Activated naive CD4-positive, alpha-beta T cell treated with anti-CD3 and anti-CD28 coated beads, Interleukin-2, amount 50 U/mL, for 72 hours (primary cell): ENCODE data around the gene SPINDOC. TPM values are rescaled to one million over a fixed set of nuclear protein-coding genes. Genes with fewer than 3 reads are reported as not detected.

Experiments
- ATAC-seq, 2 donors: fragments of 150-1000 bp; cut with Tn5 transposase; 2 replicates each; pipeline ENCODE4 v1.10.0; 2021; ENCODE audit warnings: mild to moderate bottlenecking in 2 of 2, moderate library complexity in 2 of 2
- DNase-seq, 2 donors: peaks; one replicate each; pipeline ENCODE4 v3.0.0; 2021 to 2022; ENCODE audit warnings: low spot score in 2 of 2
- H3K27ac Mint-ChIP-seq, 2 donors: one replicate each; pipeline ENCODE4 v1.8.0; 2022; ENCODE audit warnings: mild to moderate bottlenecking in 2 of 2, mixed read lengths in 2 of 2
- H3K36me3 Mint-ChIP-seq, 2 donors: one replicate each; pipeline ENCODE4 v1.8.0; 2022; ENCODE audit warnings: mixed read lengths in 2 of 2
- H3K9me3 Mint-ChIP-seq, 2 donors: one replicate each; pipeline ENCODE4 v1.8.0; 2022; ENCODE audit warnings: mixed read lengths in 2 of 2
- total RNA-seq, 2 donors: library from RNA; stranded (reverse); gene quantifications; one replicate each; pipeline ENCODE4 v1.2.3, GENCODE V29; 2022

SPINDOC gene
- total RNA-seq, 2 donors from 2014 or later: 30.8 to 39.0 TPM

DNA sequence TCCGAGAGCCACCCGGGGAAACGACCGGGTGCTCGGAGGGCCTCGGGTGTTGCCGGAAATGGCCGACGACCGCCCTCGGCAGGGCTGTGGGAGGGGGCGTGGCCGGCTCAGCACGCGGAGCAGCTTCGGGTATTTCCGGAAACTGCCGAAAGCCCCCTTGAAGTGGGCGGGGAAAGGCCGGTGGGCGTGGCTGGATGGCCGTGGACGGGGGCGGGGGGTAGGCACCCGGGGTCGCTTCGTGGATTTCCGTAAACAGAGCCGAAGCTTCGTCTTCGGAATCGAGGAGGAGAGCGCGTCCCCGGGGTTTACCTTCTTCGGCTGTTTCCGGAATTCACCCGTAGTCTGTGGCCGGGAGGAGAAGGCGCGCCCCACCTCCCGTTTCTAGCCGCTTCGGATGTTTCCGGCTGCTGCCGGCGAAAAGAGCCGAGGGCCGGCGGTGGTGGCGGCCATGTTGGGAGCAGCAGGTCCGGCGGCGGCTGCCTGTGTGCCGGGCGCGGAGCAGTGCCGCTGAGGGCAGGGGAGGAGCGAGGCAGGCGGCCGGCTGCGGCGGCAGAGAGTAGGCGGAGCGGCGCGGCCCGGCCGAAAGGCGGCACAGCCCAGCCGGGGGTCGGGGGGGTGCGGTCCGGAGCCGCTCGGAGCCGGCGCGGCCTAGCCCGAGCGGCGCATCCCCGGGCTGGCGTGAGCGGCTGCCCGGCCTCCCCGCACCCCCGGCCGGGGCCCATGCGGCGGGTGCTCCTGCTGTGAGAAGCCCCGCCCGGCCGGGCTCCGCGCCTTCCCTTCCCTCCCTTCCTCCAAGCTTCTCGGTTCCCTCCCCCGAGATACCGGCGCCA, 25.6 kb downstream of the SPINDOC start, which contains the start of gene MARK2:
Gene MARK2, plus strand, starts transcription at position 433 of the 830 bp plus-strand sequence. Its CDS starts 397 bp downstream, at position 830.
- DNase-seq: peak; percentile 99 to 100
- ATAC-seq: peak; percentile 82 to 87
- H3K9me3 Mint-ChIP-seq: no peaks in the 10 kb centered on the region
- H3K36me3 Mint-ChIP-seq: peaks cover 13 to 14% of the 10 kb centered on the region in 2 donors
- H3K27ac Mint-ChIP-seq: peak within 1 kb of the TSS; percentile 91 to 99

DNA sequence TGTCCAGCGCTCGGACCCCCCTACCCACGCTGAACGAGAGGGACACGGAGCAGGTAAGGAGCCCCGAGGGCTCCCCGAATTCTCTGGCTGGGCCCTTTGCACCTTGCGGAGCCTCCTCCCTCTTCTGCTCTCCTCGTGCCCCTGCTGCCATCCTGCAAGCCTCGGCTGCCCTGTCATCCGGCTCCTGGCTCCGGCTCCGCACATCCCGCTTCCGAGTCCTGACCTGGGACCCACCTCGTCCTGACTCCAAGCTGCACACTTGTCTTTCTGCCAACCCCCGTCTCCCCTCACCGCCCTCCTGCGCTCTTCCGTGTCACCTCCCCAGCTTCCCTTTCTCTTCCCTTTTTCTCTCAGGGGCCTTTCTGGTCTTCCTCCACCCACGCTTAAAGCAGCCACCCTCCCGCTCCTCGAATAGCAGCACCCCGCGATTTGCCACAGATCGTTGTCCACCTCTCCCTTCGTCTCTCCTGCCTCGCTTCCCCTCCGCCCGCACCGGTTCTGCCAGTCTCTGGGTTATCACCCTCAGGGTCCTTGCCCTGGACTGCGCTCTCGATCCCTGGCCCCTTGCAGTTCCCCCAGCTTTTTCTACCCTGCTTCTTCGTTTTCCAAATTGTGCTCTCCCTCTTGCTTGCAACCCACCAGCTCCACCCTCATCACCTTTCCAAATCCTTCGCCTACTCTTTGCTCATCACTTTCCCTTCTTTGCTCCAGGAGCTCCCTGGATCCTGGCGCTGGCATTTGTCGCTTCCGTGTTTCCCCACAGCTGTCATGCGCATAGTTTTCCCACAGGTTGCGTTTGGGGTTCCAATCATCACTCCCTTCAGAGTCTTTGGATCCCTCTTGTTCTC, 26.5 kb downstream of the SPINDOC start:
- Mint-ChIP-seq H3K36me3 (peaks cover 14 to 18% of the 10 kb centered on the region in 2 donors), H3K27ac (peak overlapping the region; percentile 91 to 99), H3K9me3 (no peaks in the 10 kb centered on the region)
- DNase-seq (peak; percentile 40 to 64), ATAC-seq (no peak)

DNA sequence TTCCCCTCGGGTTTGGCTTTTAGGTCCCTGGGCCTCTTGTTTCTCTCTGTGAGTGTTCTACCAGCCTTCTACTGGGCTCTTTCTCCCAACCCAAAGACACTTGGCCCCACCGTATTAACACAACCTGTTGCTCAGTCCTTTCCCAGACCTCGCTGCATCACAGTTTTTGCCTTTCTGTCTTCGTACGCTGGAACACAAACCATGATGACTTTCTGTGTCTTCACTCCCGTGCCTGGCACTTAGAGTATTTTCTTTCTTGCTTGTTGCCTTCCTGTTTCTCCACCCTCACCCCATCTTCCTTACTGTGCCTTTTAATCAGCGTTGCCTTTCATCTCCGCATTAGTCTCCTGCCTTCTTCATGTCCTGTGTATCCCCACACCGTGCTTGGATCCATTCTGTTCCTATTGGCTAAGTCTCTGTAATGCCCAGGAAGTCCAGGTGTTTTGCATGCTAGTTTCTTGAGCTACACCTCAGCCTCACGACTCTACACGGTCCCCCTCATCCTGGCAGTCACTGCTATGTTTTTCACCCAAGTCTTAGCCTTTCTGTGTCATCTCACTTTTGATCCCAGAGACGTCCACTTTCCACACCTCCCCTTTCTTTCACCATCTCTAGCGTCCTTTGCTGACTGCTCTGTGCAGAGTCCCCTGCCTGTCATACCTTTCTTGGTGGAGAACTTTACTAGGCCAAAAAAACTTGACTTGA, 27.3 kb downstream of the SPINDOC start:
- no peaks in the 10 kb centered on the region for H3K9me3 Mint-ChIP-seq
- peaks cover 14 to 18% of the 10 kb centered on the region in 2 donors for H3K36me3 Mint-ChIP-seq
- peak overlapping the region; percentile 91 to 99 for H3K27ac Mint-ChIP-seq
- no peak for DNase-seq
- no peak for ATAC-seq

DNA sequence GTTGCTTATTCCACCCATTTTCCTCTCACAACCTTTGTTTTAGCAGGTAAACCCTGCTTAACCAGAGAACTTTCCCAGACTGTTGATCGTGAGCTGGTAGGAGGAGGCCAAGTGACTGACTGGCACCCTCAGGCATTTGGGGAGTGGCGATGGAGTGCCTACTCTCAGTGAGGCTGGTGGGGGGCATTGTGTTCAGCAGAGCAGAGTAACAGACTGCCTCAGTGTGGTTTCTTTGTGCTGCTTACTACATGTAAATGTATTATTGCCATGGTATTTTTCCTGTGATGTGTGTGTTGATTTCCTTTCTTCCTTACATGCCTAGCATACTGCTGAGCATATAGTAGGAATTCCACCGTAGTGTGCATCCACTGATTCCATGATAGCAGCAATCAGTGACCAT, 28.3 kb downstream of the SPINDOC start:
- Mint-ChIP-seq H3K9me3 (no peaks in the 10 kb centered on the region), H3K27ac (peak overlapping the region; percentile 50 to 91), H3K36me3 (peaks cover 14 to 18% of the 10 kb centered on the region in 2 donors)
- ATAC-seq: no peak
- no peak for DNase-seq

DNA sequence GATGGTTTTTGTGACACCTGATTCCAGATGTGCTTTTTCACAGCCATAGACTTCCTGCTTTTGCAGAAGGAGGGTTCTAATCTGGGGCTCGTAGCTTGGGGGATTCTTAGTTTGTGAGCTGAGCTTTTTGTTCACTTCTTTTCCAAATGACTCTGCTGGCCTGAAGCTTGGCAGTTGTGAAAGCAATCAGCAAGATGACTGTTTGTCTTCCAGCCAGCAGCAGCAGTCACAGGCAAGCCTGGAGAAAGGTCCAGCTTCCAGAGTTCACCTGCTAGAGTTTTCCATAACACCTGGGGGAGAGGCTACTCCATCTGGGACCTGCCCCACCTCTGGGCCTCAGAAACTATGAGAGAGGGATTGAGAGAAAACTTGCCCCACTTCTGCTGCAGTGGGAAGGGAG, 29.8 kb downstream of the SPINDOC start:
- peak overlapping the region in 1 of 2 donors; percentile 50 for H3K27ac Mint-ChIP-seq
- ATAC-seq: no peak
- peaks cover 14 to 18% of the 10 kb centered on the region in 2 donors for H3K36me3 Mint-ChIP-seq
- DNase-seq: no peak
- no peaks in the 10 kb centered on the region for H3K9me3 Mint-ChIP-seq

DNA sequence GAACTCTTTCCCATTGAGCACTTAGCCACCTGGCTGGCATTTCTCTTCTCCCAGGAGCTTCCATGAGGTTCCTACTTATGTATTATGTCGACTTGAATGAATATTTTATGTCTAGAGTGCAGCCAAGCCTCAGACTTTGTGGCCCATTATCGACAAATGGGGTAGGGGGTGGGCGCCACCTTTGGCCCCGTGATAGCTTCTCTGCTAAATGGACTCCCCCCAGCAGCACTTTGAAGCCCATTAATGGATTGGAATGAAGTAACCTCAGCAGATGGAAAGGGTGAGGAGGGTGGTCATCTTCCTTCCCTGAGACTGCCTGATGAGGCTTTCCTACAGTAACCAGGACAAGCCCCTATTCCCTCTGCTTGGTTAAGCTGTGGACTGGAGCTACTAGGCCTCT, 31.6 kb downstream of the SPINDOC start:
- peaks cover 10 to 13% of the 10 kb centered on the region in 2 donors for H3K36me3 Mint-ChIP-seq
- no peaks in the 10 kb centered on the region for H3K9me3 Mint-ChIP-seq
- DNase-seq: no peak
- no peak overlapping the region for H3K27ac Mint-ChIP-seq
- no peak for ATAC-seq

DNA sequence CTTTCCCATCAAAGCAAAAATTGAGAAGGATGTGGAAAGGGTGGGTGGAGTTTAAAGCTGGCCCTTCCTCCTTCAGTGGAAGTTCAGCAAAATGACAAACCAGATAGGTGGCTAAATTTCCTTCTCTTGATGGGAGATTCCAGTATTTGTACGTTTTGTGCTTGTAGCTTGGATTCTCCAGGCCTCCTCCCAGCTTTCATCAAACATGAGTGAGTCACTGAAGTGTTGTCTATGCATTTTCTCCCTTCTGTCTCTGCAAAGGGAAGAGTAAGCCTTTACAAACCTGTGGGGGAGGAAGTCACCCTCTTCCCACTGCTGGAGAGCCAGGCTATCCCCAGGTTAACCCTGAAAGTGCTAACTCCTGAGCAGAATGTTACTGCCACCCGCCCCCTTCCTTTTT, 32.0 kb downstream of the SPINDOC start:
- ATAC-seq (no peak), DNase-seq (no peak)
- Mint-ChIP-seq H3K9me3 (no peaks in the 10 kb centered on the region), H3K36me3 (peaks cover 6 to 10% of the 10 kb centered on the region in 2 donors), H3K27ac (peak overlapping the region in 1 of 2 donors; percentile 66)

DNA sequence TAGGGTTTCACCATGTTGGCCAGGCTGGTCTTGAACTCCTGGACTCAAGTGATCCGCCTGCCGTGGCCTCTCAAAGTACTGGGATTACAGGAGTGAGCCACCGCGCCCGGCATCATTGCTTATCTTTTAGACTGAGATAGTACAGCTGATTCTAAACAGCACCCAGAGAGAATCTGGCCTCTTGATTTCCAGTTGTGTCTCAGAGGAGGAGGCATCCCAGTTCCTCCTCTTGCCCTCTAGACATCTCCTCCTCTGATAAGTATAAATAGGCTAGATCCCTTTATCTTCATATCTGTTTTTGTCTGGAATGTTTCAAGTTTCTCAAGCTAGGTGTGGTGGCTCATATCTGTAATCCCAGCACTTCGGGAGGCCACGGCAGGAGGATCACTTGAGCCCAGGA, 32.7 kb downstream of the SPINDOC start:
- ATAC-seq: no peak
- Mint-ChIP-seq H3K36me3 (peaks cover 0 to 14% of the 10 kb centered on the region in 2 donors), H3K9me3 (no peaks in the 10 kb centered on the region), H3K27ac (no peak overlapping the region)
- no peak for DNase-seq

DNA sequence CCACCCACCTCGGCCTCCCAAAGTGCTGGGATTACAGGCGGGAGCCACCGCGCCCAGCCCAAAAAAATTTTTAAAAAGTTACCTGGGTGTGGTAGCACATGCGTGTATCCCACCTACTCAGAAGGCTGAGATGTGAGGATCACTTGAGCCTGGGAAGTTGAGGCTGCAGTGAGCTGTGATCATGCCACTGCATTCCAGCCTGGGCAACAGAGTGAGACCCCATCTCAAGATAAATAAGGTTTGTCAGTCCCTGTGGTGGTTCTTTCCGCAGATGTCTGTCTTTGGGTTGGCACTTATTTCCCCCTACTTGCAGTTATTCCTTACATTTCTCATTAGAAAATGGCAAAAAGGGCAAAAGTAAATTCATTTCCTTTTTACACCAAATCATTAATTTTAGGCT, 33.6 kb downstream of the SPINDOC start:
- Mint-ChIP-seq H3K9me3 (no peaks in the 10 kb centered on the region), H3K27ac (peak overlapping the region in 1 of 2 donors; percentile 77), H3K36me3 (peaks cover 0 to 16% of the 10 kb centered on the region in 2 donors)
- DNase-seq: no peak
- ATAC-seq: no peak

DNA sequence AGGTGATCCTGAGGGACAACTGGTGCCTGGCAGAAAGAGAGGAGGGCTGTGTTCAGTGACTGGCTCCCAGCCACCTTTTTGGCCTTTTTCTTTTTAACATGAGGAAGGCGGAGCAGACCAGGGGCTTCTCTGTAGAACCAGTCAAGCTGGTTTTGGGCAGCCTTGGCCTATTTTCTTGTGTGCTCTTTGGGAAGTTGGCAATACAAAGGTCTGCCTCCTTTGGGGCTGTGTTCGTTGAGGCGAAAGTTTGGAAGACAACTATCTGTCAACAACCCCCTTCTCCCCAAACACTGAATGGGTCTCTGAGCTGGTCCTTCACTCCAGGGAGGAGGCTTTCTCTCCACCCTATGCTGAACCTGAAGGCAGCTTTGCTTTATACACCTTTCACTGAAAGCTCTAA, 34.1 kb downstream of the SPINDOC start:
- DNase-seq: no peak
- Mint-ChIP-seq H3K36me3 (peaks cover 0 to 16% of the 10 kb centered on the region in 2 donors), H3K27ac (peak overlapping the region; percentile 11 to 77), H3K9me3 (no peaks in the 10 kb centered on the region)
- no peak for ATAC-seq

DNA sequence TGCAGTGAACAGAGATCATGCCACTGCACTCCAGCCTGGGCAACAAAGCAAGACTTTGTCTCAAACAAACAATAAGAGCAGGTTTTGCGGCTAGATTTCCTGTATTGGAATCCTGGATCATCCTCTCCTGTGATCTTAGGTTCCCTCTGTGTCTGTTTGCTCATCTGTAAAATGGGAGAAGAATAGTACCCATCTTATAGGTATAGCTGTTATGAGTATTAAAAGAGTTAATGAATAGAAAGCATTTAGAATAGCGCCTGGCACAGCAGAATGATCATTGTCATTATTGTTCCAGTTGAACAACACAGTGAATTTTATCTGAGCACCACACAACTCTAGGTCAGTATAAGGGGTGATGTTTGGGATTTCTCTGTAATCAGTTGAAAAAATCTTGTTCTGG, 36.4 kb downstream of the SPINDOC start:
- DNase-seq: no peak
- Mint-ChIP-seq H3K27ac (no peak overlapping the region), H3K9me3 (no peaks in the 10 kb centered on the region), H3K36me3 (peaks cover 0 to 21% of the 10 kb centered on the region in 2 donors)
- no peak for ATAC-seq

DNA sequence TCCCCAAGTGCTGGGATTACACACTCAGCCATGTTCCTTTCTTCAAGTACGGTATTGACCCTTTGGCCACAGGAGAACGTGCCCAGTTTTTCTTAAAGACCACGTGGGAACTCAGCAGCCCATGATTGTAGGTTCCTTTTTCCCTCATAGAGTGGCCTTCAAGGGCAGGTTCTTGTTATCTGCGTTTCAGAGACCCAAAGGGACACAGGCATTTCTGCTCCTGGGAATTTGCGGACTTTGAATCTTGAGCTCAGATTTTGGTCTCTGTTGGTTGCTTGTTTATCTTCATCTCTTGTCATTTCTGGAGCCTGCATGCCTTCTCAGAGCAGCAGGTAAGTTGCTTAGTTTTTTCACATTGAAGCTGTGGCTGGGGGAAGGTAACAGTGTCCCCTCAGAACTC, 37.7 kb downstream of the SPINDOC start:
- H3K27ac Mint-ChIP-seq: peak overlapping the region; percentile 5 to 89
- H3K9me3 Mint-ChIP-seq: no peaks in the 10 kb centered on the region
- no peak for DNase-seq
- H3K36me3 Mint-ChIP-seq: peaks cover 5 to 28% of the 10 kb centered on the region in 2 donors
- ATAC-seq: no peak

DNA sequence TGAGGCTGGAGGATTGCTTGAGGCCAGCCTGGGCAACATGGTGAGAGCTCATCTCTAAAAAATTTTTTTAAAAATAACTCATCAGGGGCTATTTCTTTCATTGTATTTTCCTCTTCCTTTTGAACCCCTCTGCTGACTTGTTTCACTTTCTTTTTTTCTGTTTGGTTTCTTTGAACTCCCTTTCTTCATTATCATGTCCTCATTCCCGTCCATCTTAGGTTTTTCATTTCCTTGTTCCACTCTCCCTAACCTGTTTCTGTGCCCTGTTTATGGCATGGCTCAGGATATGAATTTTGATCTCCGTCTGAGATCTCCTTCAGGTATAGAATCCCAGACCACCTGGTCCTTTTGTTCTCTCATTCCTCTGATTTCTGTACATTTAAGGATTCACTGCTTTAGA, 38.1 kb downstream of the SPINDOC start:
- ATAC-seq (peak; percentile 50 to 68), DNase-seq (no peak)
- H3K36me3 Mint-ChIP-seq: peaks cover 5 to 28% of the 10 kb centered on the region in 2 donors
- H3K27ac Mint-ChIP-seq: peak overlapping the region; percentile 5 to 89
- H3K9me3 Mint-ChIP-seq: no peaks in the 10 kb centered on the region

DNA sequence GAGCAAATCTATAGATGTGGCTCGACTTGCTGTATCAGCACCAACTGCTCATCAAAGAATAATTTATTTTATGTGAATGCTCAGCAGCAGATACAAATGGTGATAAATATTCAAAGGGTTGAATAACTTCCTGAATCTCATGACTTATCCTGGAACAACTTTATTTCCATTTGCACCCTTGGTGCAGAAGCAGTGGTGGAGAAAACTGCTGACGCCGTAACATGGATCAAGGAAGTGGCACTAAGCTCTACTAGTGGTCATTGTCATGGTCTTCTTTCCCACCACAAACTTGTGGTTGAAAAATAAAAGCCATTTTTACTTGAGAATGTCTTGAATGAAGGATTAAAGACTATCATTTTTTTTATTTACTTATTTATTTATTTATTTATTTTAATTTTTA, 40.2 kb downstream of the SPINDOC start:
- ATAC-seq (no peak), DNase-seq (no peak)
- no peaks in the 10 kb centered on the region for H3K9me3 Mint-ChIP-seq
- H3K27ac Mint-ChIP-seq: no peak overlapping the region
- H3K36me3 Mint-ChIP-seq: peaks cover 5 to 28% of the 10 kb centered on the region in 2 donors

DNA sequence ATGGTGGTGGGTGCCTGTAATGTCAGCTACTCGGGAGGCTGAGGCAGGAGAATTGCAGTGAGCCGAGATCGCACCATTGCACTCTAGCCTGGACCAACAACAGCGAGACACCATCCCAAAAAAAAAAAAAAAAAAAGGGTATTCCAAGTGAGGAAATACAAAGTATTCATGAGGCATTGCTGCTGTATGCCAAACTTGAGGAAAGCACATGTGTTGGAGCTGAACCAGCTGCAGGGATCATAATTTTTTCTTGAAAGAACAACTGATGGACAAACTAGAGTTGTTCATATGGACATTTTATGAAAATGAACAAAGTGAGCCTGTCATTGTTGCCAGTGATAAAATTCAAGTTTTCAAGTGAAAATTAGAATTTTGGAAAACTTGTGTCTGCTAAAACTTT, 41.4 kb downstream of the SPINDOC start:
- H3K36me3 Mint-ChIP-seq: peaks cover 5 to 28% of the 10 kb centered on the region in 2 donors

DNA sequence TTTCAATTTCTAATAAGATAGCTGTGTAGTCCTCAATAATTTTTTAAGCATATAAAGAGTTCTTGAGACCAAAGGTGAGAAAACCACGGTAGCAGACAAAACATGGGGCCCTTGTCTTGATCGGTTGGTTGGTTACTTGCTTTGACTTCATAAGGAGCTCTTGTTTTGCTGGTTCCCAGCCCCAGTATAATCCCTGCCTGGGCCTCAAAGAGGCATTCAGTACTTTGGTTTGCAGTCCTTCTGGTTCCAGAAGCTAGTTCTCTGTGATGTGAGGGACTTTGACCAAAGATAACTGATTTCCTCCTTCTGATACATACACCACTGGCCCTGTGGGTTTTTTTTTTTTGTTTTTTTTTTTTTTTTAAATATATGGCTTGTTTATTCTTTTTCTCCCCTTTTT, 42.7 kb downstream of the SPINDOC start:
- peaks cover 5 to 20% of the 10 kb centered on the region in 2 donors for H3K36me3 Mint-ChIP-seq
- no peak for ATAC-seq
- no peaks in the 10 kb centered on the region for H3K9me3 Mint-ChIP-seq
- DNase-seq: no peak
- H3K27ac Mint-ChIP-seq: no peak overlapping the region

More for the DNA sequence above, 41.4 kb downstream of the SPINDOC start:
- Mint-ChIP-seq H3K9me3 (no peaks in the 10 kb centered on the region), H3K27ac (no peak overlapping the region)
- DNase-seq (no peak), ATAC-seq (no peak)
